Caco-2 (cell line): ENCODE measurements around the gene FAM120B. TPM values are rescaled to one million over a fixed set of nuclear protein-coding genes. Genes with fewer than 3 reads are reported as not detected.

Experiments used
- BruUV-seq: library from RNA; stranded (reverse); fragments of 400-500 nt; replicated peaks from 2 replicates; lab custom pipeline; 2021; lab: Mats Ljungman, UMichigan
- CTCF ChIA-PET: fragments of 300-600 bp; sonication (Branson Sonifier 250); formaldehyde crosslinking; loops from one replicate; lab custom pipeline; 2022; ENCODE audit warnings: antibody characterized with exemption; lab: Charles Lee
- POLR2A ChIA-PET: fragments of 300-600 bp; sonication (Branson Sonifier 250); formaldehyde crosslinking; loops from one replicate; lab custom pipeline; 2022; ENCODE audit warnings: antibody characterized with exemption; lab: Charles Lee
- DNase-seq, 2 experiments: peaks; one replicate each; pipeline versions ENCODE4 v3.0.0 to v3.0.0-alpha.2; 2020 to 2022
- H3K27me3 ChIP-seq: replicated peaks from 2 replicates; pipeline ENCODE4 v1.6.0; 2011; ENCODE audit warnings: low read length; ENCODE audit not compliant: control insufficient read depth, insufficient read depth
- H3K36me3 ChIP-seq: 2 replicates; pipeline ENCODE4 v1.5.1; 2011; ENCODE audit warnings: low read length; ENCODE audit not compliant: control insufficient read depth, insufficient read depth
- H3K4me1 ChIP-seq: fragments of 250-450 bp; sonication (Bioruptor Pico); 2 replicates; pipeline ENCODE4 v1.5.1; 2020; ENCODE audit warnings: mild to moderate bottlenecking
- H3K4me3 ChIP-seq: 2 replicates; pipeline ENCODE4 v1.5.1; 2011; ENCODE audit warnings: low read depth, mild to moderate bottlenecking, control low read depth, low read length
- H3K9me3 ChIP-seq: fragments of 250-450 bp; sonication (Bioruptor Pico); 2 replicates; pipeline ENCODE4 v1.5.1; 2020; ENCODE audit warnings: mild to moderate bottlenecking, moderate library complexity
- H3K27ac Mint-ChIP-seq: one replicate; pipeline ENCODE4 v1.8.0; 2022; ENCODE audit warnings: mixed read lengths; ENCODE audit not compliant: unreplicated experiment
- H3K27me3 Mint-ChIP-seq: one replicate; pipeline ENCODE4 v1.8.0; 2022; ENCODE audit warnings: mixed read lengths; ENCODE audit not compliant: insufficient read depth, unreplicated experiment
- H3K36me3 Mint-ChIP-seq: one replicate; pipeline ENCODE4 v1.8.0; 2022; ENCODE audit warnings: mild to moderate bottlenecking, mixed read lengths; ENCODE audit not compliant: insufficient read depth, unreplicated experiment
- H3K4me1 Mint-ChIP-seq: one replicate; pipeline ENCODE4 v1.8.0; 2022; ENCODE audit warnings: low read depth, mixed read lengths; ENCODE audit not compliant: unreplicated experiment
- H3K4me3 Mint-ChIP-seq: one replicate; pipeline ENCODE4 v1.8.0; 2022; ENCODE audit warnings: mild to moderate bottlenecking, moderate library complexity, mixed read lengths; ENCODE audit not compliant: unreplicated experiment
- H3K9me3 Mint-ChIP-seq: one replicate; pipeline ENCODE4 v1.8.0; 2022; ENCODE audit warnings: mixed read lengths; ENCODE audit not compliant: unreplicated experiment
- CTCF ChIP-seq, 2 experiments: fragments of 200-600 bp in 1 of 2; IDR thresholded peaks; 1 replicate in 1 of 2; 2 replicates in 1 of 2; pipeline versions ENCODE4 v1.5.1 to v1.8.0; 2011 to 2022; ENCODE audit warnings: antibody characterized with exemption in 1 of 2, control low read depth in 1 of 2, inconsistent platforms in 1 of 2, low read depth in 1 of 2, low read length in 1 of 2, mild to moderate bottlenecking in 1 of 2, moderate library complexity in 1 of 2; ENCODE audit not compliant: insufficient read depth in 1 of 2, severe bottlenecking in 1 of 2, unreplicated experiment in 1 of 2
- intact Hi-C: fragments of 100-400 bp; cut with micrococcal nuclease; formaldehyde crosslinking; loops from one replicate; pipeline ENCODE4 v1.10.0; 2022; ENCODE audit not compliant: unreplicated experiment
- total RNA-seq: library from RNA; stranded (reverse); gene quantifications from 2 replicates; pipeline ENCODE4 v1.2.3, GENCODE V29; 2022

The FAM120B gene
- total RNA-seq, 1 experiment from 2014 or later = 21.0 TPM

GRCh38 chr6:170279426-170279825 is 27.1 kb upstream of the FAM120B start:
- H3K36me3 ChIP-seq = no peaks in the 10 kb centered on the region
- no TSS peak for BruUV-seq
- intact Hi-C loops = no loop called here
- H3K4me3 Mint-ChIP-seq = no peak overlapping the region
- H3K9me3 ChIP-seq = no peaks in the 10 kb centered on the region
- ChIA-PET POLR2A (no interaction called here), CTCF (no interaction called here)
- TF ChIP-seq CTCF (IDR thresholded peaks at IDR 0.05; ENCODE audit: insufficient read depth in 1 of 2, low read depth in 1 of 2, low read length in 1 of 2, severe bottlenecking in 1 of 2, unreplicated experiment in 1 of 2) = no peak
- H3K4me1 Mint-ChIP-seq = peaks cover 5% of the 10 kb centered on the region
- H3K4me3 ChIP-seq = no peak overlapping the region
- H3K9me3 Mint-ChIP-seq = no peaks in the 10 kb centered on the region
- H3K27me3 ChIP-seq = no peaks in the 10 kb centered on the region
- DNase-seq = no peak
- H3K27ac Mint-ChIP-seq = no peak overlapping the region
- peaks cover 6% of the 10 kb centered on the region for H3K36me3 Mint-ChIP-seq
- no peaks in the 10 kb centered on the region for H3K27me3 Mint-ChIP-seq
- 0 out of 2 replicates have a peak, but pooled peaks cover 4% of the 10 kb centered on the region for H3K4me1 ChIP-seq

GRCh38 chr6:170279977-170280688 is 26.4 kb upstream of the FAM120B start:
- BruUV-seq = TSS peak; percentile 24
- peaks cover 5% of the 10 kb centered on the region for H3K4me1 Mint-ChIP-seq
- peaks cover 6% of the 10 kb centered on the region for H3K36me3 Mint-ChIP-seq
- H3K36me3 ChIP-seq = no peaks in the 10 kb centered on the region
- H3K4me3 Mint-ChIP-seq = peak overlapping the region; percentile 76
- no peak for TF ChIP-seq CTCF (IDR thresholded peaks at IDR 0.05; ENCODE audit: insufficient read depth in 1 of 2, low read depth in 1 of 2, low read length in 1 of 2, severe bottlenecking in 1 of 2, unreplicated experiment in 1 of 2)
- H3K4me1 ChIP-seq = 0 out of 2 replicates have a peak, but pooled peaks cover 4% of the 10 kb centered on the region
- H3K4me3 ChIP-seq = peak overlapping the region; percentile 32
- H3K27me3 ChIP-seq = no peaks in the 10 kb centered on the region
- peak; percentile 79 to 82 for DNase-seq
- CTCF ChIA-PET = interaction anchor here (1.0 to 1.1 kb wide), 2 partner anchors 10 to 12 kb away, joined by 3 read pairs; no protein-coding TSS in a partner anchor
- POLR2A ChIA-PET = no interaction called here
- H3K9me3 Mint-ChIP-seq = no peaks in the 10 kb centered on the region
- H3K27me3 Mint-ChIP-seq = no peaks in the 10 kb centered on the region
- H3K9me3 ChIP-seq = no peaks in the 10 kb centered on the region
- H3K27ac Mint-ChIP-seq = peak overlapping the region; percentile 67
- intact Hi-C loops = loop anchor here (1.0 to 5.0 kb wide), 3 partner anchors 9 to 558 kb away; partner anchors contain the start of gene PHF10

- H3K4me1 ChIP-seq = 0 out of 2 replicates have a peak, but pooled peaks cover 4% of the 10 kb centered on the region
- no peaks in the 10 kb centered on the region for H3K9me3 ChIP-seq
- H3K4me3 Mint-ChIP-seq = peak overlapping the region; percentile 76
- BruUV-seq = no TSS peak
- H3K36me3 Mint-ChIP-seq = peaks cover 6% of the 10 kb centered on the region
- CTCF ChIA-PET = interaction anchor here (1.0 to 1.1 kb wide), 2 partner anchors 10 to 11 kb away, joined by 3 read pairs; no protein-coding TSS in a partner anchor
- H3K27me3 Mint-ChIP-seq = no peaks in the 10 kb centered on the region
- H3K9me3 Mint-ChIP-seq = no peaks in the 10 kb centered on the region
- H3K4me1 Mint-ChIP-seq = peaks cover 5% of the 10 kb centered on the region
- no peaks in the 10 kb centered on the region; the same call in 1 of the 2 replicates for H3K36me3 ChIP-seq
- no peak for DNase-seq
- POLR2A ChIA-PET = no interaction called here
- TF ChIP-seq CTCF (IDR thresholded peaks at IDR 0.05; ENCODE audit: insufficient read depth in 1 of 2, low read depth in 1 of 2, low read length in 1 of 2, severe bottlenecking in 1 of 2, unreplicated experiment in 1 of 2) = peak in 1 of 2 experiments; percentile 11
- no peaks in the 10 kb centered on the region for H3K27me3 ChIP-seq
- H3K4me3 ChIP-seq = peak overlapping the region; percentile 32
- H3K27ac Mint-ChIP-seq = peak overlapping the region; percentile 67
- intact Hi-C loops = loop anchor here (1.0 to 5.0 kb wide), 3 partner anchors 9 to 558 kb away; partner anchors contain the start of gene PHF10
Observed at GRCh38 chr6:170280689-170281045, 25.9 kb upstream of the FAM120B start.
